HCT116 (cell line): ENCODE results near the gene FLNA.

Experiments
- EZH2 ChIP-seq: fragments of 200-600 bp; sonication (generic); IDR thresholded peaks from 2 replicates; pipeline ENCODE4 v1.6.1; 2017; ENCODE audit warnings: antibody characterized with exemption, mixed run types
- JUND ChIP-seq: IDR thresholded peaks from 2 replicates; pipeline ENCODE4 v1.6.1; 2012
- POLR2A ChIP-seq: IDR thresholded peaks from 2 replicates; pipeline ENCODE4 v1.7.0; 2011; ENCODE audit warnings: borderline replicate concordance; ENCODE audit not compliant: insufficient read depth, insufficient read length; ENCODE audit errors: extremely low read depth

DNA sequence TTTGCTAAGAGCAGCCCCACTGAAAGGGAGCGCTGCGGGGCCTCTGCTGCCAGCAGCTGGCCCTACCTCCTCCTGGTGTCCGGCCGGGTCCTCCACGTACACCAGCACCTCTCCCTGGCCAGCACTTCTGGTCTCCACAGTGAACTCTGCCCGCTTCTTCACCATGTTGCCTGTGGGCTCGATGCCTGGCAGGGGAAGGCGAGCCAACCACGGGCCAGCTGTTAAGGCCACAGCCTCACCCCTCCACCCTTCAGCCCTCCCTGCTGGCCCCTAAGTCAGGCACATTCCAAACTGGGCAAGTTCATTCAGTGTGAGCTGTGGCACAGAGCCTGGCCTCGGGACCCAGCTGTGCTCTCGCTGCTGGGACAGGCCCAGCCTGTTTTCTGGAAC is 7.8 kb downstream of the FLNA start:
- TF ChIP-seq EZH2 (no peak), POLR2A (no peak), JUND (no peak)
